Measurements from ENCODE around the gene CFAP206.

CFAP206 gene

GRCh38 chr6:87407901-87408720, at the start of gene CFAP206:
TSS of gene CFAP206 (plus strand) at chr6:87407972. CDS start at chr6:87409840, 1,868 bp downstream.
- peak; percentile 7 for TF ChIP-seq CTCF (IDR thresholded peaks at IDR 0.05; ENCODE audit: insufficient read depth, low read depth, low read length, missing control alignments)
- DNase-seq (ENCODE audit: low read depth): peak; percentile 90
- H3K4me3 ChIP-seq (ENCODE audit: low read depth, low read length): peak within 1 kb of the TSS; percentile 86

GRCh38 chr6:87364602-87365252, 43.0 kb upstream of the CFAP206 start:
- TF ChIP-seq CTCF (IDR thresholded peaks at IDR 0.05; ENCODE audit: insufficient read depth, low read depth, low read length, missing control alignments): no peak
- no peak for DNase-seq (ENCODE audit: low read depth)
- H3K4me3 ChIP-seq (ENCODE audit: low read depth, low read length): no peak overlapping the region

- no peak for DNase-seq (ENCODE audit: low read depth)
- H3K4me3 ChIP-seq (ENCODE audit: low read depth, low read length): no peak overlapping the region
- no peak for TF ChIP-seq CTCF (IDR thresholded peaks at IDR 0.05; ENCODE audit: insufficient read depth, low read depth, low read length, missing control alignments)
These were observed 41.5 kb upstream of the CFAP206 start for GRCh38 chr6:87366072-87366827.

- DNase-seq (ENCODE audit: low read depth): peak; percentile 7
- H3K4me3 ChIP-seq (ENCODE audit: low read depth, low read length): no peak overlapping the region
- no peak for TF ChIP-seq CTCF (IDR thresholded peaks at IDR 0.05; ENCODE audit: insufficient read depth, low read depth, low read length, missing control alignments)
These were observed 40.9 kb upstream of the CFAP206 start for GRCh38 chr6:87366899-87367298.

- DNase-seq (ENCODE audit: low read depth): no peak
- H3K4me3 ChIP-seq (ENCODE audit: low read depth, low read length): no peak overlapping the region
- TF ChIP-seq CTCF (IDR thresholded peaks at IDR 0.05; ENCODE audit: insufficient read depth, low read depth, low read length, missing control alignments): no peak
These were observed 34.4 kb upstream of the CFAP206 start for GRCh38 chr6:87373377-87373776.

GRCh38 chr6:87375315-87375714, 32.5 kb upstream of the CFAP206 start:
- no peak for TF ChIP-seq CTCF (IDR thresholded peaks at IDR 0.05; ENCODE audit: insufficient read depth, low read depth, low read length, missing control alignments)
- DNase-seq (ENCODE audit: low read depth): no peak
- H3K4me3 ChIP-seq (ENCODE audit: low read depth, low read length): no peak overlapping the region
